ENCODE measurements around the gene GLRA1. TPM values are rescaled to one million over a fixed set of nuclear protein-coding genes. Genes with fewer than 3 reads are reported as not detected.

The GLRA1 gene
- total RNA-seq, 1 experiment from 2014 or later = not detected

DNA sequence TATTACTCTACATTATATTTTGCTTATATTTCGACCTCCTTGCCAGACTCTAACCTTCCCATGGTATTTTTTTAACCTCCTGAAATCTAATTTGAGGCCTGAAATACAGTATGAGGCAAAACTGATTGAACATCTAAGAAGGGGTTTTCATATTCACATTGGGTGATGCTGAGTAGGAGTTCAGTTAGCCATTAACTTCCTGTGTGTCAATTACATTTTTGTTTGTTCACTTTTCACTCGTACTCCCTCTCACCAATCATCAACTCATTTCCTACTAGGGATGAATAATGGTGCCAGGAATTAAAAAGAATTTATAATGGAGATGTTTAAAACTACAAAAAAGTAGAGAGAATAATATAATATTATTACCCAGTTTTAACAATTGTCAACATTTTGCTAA, 27.6 kb upstream of the GLRA1 start:
- Histone ChIP-seq H3K4me1 (ENCODE audit: control insufficient read depth in 1 of 2, insufficient read depth in 2 of 2, low read length in 2 of 2) (no peaks in the 10 kb centered on the region), H3K9me2 (ENCODE audit: insufficient read depth) (no peaks in the 10 kb centered on the region), H3K79me2 (ENCODE audit: insufficient read depth, low read length) (no peaks in the 10 kb centered on the region), H3K36me3 (ENCODE audit: control insufficient read depth in 1 of 2, insufficient read depth in 2 of 2, low read length in 2 of 2) (no peaks in the 10 kb centered on the region), H3K4me2 (ENCODE audit: low read length) (no peak overlapping the region), H3K27ac (ENCODE audit: low read depth, low read length) (no peak overlapping the region), H3K9me3 (ENCODE audit: control insufficient read depth in 1 of 2, insufficient read depth in 1 of 2, low read depth in 1 of 2, low read length in 2 of 2) (no peaks in the 10 kb centered on the region), H3K9ac (ENCODE audit: low read length) (no peak overlapping the region), H4K20me1 (ENCODE audit: insufficient read depth) (no peaks in the 10 kb centered on the region), H3K27me3 (ENCODE audit: insufficient read depth, low read length) (peaks cover 64% of the 10 kb centered on the region), H2AFZ (ENCODE audit: low read depth, low read length, poor library complexity, severe bottlenecking) (no peak overlapping the region), H3K4me3 (replicated peaks in 1 of 2; ENCODE audit: low read depth in 1 of 2, low read length in 2 of 2) (no peak overlapping the region)
- no peak for ATAC-seq
- no peak for TF ChIP-seq FOSL1 (IDR thresholded peaks at IDR 0.05; ENCODE audit: low read depth)
- TF ChIP-seq EGR1 (IDR thresholded peaks at IDR 0.05; ENCODE audit: low read depth) = no peak
- no peak for TF ChIP-seq CBX3 (IDR thresholded peaks at IDR 0.05; ENCODE audit: low read depth)
- TF ChIP-seq ZNF274 (IDR thresholded peaks at IDR 0.05; ENCODE audit: low read depth, low read length) = no peak
- no peak for TF ChIP-seq YY1 (IDR thresholded peaks at IDR 0.05; ENCODE audit: extremely low read depth, insufficient replicate concordance, low read depth, low read length)
- TF ChIP-seq, protein P1, sequence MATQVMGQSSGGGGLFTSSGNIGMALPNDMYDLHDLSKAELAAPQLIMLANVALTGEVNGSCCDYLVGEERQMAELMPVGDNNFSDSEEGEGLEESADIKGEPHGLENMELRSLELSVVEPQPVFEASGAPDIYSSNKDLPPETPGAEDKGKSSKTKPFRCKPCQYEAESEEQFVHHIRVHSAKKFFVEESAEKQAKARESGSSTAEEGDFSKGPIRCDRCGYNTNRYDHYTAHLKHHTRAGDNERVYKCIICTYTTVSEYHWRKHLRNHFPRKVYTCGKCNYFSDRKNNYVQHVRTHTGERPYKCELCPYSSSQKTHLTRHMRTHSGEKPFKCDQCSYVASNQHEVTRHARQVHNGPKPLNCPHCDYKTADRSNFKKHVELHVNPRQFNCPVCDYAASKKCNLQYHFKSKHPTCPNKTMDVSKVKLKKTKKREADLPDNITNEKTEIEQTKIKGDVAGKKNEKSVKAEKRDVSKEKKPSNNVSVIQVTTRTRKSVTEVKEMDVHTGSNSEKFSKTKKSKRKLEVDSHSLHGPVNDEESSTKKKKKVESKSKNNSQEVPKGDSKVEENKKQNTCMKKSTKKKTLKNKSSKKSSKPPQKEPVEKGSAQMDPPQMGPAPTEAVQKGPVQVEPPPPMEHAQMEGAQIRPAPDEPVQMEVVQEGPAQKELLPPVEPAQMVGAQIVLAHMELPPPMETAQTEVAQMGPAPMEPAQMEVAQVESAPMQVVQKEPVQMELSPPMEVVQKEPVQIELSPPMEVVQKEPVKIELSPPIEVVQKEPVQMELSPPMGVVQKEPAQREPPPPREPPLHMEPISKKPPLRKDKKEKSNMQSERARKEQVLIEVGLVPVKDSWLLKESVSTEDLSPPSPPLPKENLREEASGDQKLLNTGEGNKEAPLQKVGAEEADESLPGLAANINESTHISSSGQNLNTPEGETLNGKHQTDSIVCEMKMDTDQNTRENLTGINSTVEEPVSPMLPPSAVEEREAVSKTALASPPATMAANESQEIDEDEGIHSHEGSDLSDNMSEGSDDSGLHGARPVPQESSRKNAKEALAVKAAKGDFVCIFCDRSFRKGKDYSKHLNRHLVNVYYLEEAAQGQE (IDR thresholded peaks at IDR 0.05; ENCODE audit: low read depth) = no peak
- TF ChIP-seq, protein P2, sequence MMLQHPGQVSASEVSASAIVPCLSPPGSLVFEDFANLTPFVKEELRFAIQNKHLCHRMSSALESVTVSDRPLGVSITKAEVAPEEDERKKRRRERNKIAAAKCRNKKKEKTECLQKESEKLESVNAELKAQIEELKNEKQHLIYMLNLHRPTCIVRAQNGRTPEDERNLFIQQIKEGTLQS (IDR thresholded peaks at IDR 0.05) = no peak
- no peak for TF ChIP-seq JUND (IDR thresholded peaks at IDR 0.05)
- TF ChIP-seq, protein P3, sequence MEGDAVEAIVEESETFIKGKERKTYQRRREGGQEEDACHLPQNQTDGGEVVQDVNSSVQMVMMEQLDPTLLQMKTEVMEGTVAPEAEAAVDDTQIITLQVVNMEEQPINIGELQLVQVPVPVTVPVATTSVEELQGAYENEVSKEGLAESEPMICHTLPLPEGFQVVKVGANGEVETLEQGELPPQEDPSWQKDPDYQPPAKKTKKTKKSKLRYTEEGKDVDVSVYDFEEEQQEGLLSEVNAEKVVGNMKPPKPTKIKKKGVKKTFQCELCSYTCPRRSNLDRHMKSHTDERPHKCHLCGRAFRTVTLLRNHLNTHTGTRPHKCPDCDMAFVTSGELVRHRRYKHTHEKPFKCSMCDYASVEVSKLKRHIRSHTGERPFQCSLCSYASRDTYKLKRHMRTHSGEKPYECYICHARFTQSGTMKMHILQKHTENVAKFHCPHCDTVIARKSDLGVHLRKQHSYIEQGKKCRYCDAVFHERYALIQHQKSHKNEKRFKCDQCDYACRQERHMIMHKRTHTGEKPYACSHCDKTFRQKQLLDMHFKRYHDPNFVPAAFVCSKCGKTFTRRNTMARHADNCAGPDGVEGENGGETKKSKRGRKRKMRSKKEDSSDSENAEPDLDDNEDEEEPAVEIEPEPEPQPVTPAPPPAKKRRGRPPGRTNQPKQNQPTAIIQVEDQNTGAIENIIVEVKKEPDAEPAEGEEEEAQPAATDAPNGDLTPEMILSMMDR (IDR thresholded peaks at IDR 0.05 in 2 of 3, conservative IDR thresholded peaks at IDR 0.05 in 1 of 3; ENCODE audit: borderline replicate concordance in 1 of 3, insufficient read depth in 1 of 3, low read depth in 2 of 3, low read length in 2 of 3) = no peak
- TF ChIP-seq SP1 (IDR thresholded peaks at IDR 0.05; ENCODE audit: low read depth) = no peak
- TF ChIP-seq ZFX (IDR thresholded peaks at IDR 0.05) = no peak
- TF ChIP-seq, protein P4, sequence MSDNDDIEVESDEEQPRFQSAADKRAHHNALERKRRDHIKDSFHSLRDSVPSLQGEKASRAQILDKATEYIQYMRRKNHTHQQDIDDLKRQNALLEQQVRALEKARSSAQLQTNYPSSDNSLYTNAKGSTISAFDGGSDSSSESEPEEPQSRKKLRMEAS (IDR thresholded peaks at IDR 0.05) = no peak
- TF ChIP-seq POLR2AphosphoS5 (IDR thresholded peaks at IDR 0.05; ENCODE audit: low read depth, low read length) = no peak
- no peak for TF ChIP-seq SIN3A (IDR thresholded peaks at IDR 0.05; ENCODE audit: low read depth)
- TF ChIP-seq EZH2phosphoT487 (IDR thresholded peaks at IDR 0.05; ENCODE audit: borderline replicate concordance) = no peak
- TF ChIP-seq RAD21 (IDR thresholded peaks at IDR 0.05; ENCODE audit: low read depth) = no peak
- no peak for TF ChIP-seq EZH2 (IDR thresholded peaks at IDR 0.05)
- TF ChIP-seq, protein P5, sequence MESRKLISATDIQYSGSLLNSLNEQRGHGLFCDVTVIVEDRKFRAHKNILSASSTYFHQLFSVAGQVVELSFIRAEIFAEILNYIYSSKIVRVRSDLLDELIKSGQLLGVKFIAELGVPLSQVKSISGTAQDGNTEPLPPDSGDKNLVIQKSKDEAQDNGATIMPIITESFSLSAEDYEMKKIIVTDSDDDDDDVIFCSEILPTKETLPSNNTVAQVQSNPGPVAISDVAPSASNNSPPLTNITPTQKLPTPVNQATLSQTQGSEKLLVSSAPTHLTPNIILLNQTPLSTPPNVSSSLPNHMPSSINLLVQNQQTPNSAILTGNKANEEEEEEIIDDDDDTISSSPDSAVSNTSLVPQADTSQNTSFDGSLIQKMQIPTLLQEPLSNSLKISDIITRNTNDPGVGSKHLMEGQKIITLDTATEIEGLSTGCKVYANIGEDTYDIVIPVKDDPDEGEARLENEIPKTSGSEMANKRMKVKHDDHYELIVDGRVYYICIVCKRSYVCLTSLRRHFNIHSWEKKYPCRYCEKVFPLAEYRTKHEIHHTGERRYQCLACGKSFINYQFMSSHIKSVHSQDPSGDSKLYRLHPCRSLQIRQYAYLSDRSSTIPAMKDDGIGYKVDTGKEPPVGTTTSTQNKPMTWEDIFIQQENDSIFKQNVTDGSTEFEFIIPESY (IDR thresholded peaks at IDR 0.05; ENCODE audit: extremely low read depth, insufficient replicate concordance, low read length) = no peak
- TF ChIP-seq POLR2A (IDR thresholded peaks at IDR 0.05; ENCODE audit: borderline replicate concordance, extremely low read depth, insufficient read depth, insufficient read length) = no peak
- no peak for TF ChIP-seq SRF (IDR thresholded peaks at IDR 0.05; ENCODE audit: low read depth)
- no peak for DNase-seq (ENCODE audit: low read depth, low spot score)
- ChIA-PET POLR2A (no interaction called here), CTCF (no interaction called here), RAD21 (ENCODE audit: low non-redundant PET in 1 of 2, low total read pairs in 2 of 2, uncharacterized antibody in 2 of 2, unreplicated experiment in 2 of 2) (no interaction called here)
- BruUV-seq (replicated peaks) = no TSS peak
- intact Hi-C loops (cut with micrococcal nuclease) = no loop called here
